IMR-90 (cell line): ENCODE results near the gene PRLR. TPM values are rescaled to one million over a fixed set of nuclear protein-coding genes. Genes with fewer than 3 reads are reported as not detected.

Experiments
- ATAC-seq: fragments of 200-7000 bp; cut with Tn5 transposase; 2 replicates; pipeline ENCODE4 v1.9.1; 2020; ENCODE audit warnings: low read depth, mild to moderate bottlenecking, moderate library complexity
- BruUV-seq: library from RNA; stranded (reverse); fragments of 400-500 nt; replicated peaks from 2 replicates; lab custom pipeline; 2021; lab: Mats Ljungman, UMichigan
- CTCF ChIA-PET: fragments of 300-600 bp; formaldehyde crosslinking; extraction: SDS; loops from one replicate; lab custom pipeline; 2021; ENCODE audit warnings: antibody characterized with exemption; lab: Yijun Ruan, JAX
- POLR2A ChIA-PET: fragments of 300-600 bp; sonication (Branson Sonifier 250); formaldehyde crosslinking; loops from one replicate; lab custom pipeline; 2022; ENCODE audit warnings: antibody characterized with exemption; ENCODE audit not compliant: unreplicated experiment; lab: Charles Lee
- DNase-seq: peaks from one replicate; pipeline ENCODE4 v3.0.0; 2013
- H2AFZ ChIP-seq: replicated peaks from 2 replicates; pipeline ENCODE3; 2013; ENCODE audit warnings: low read length, mild to moderate bottlenecking; ENCODE audit not compliant: poor library complexity
- H2AK5ac ChIP-seq: 2 replicates; pipeline ENCODE4 v1.6.1; 2013; ENCODE audit warnings: low read depth, low read length, inconsistent platforms
- H2AK9ac ChIP-seq: replicated peaks from 2 replicates; pipeline ENCODE3; 2013; ENCODE audit warnings: mild to moderate bottlenecking, low read depth, low read length, moderate library complexity; ENCODE audit not compliant: poor library complexity
- H2BK120ac ChIP-seq: 2 replicates; pipeline ENCODE4 v1.6.1; 2013; ENCODE audit warnings: low read depth, low read length, inconsistent platforms
- H2BK15ac ChIP-seq: 3 replicates; pipeline ENCODE4 v1.6.1; 2013; ENCODE audit warnings: low read depth, low read length, inconsistent platforms
- H2BK20ac ChIP-seq: 2 replicates; pipeline ENCODE4 v1.6.1; 2013; ENCODE audit warnings: low read depth, mild to moderate bottlenecking, inconsistent platforms, low read length, moderate library complexity
- H2BK5ac ChIP-seq: 2 replicates; pipeline ENCODE4 v1.6.1; 2013; ENCODE audit warnings: mild to moderate bottlenecking, low read depth, low read length, inconsistent platforms; ENCODE audit not compliant: poor library complexity, severe bottlenecking
- H3K14ac ChIP-seq: replicated peaks from 2 replicates; pipeline ENCODE4 v1.6.1; 2013; ENCODE audit warnings: low read depth, low read length, inconsistent platforms
- H3K18ac ChIP-seq: 2 replicates; pipeline ENCODE4 v1.6.1; 2013; ENCODE audit warnings: low read depth, low read length, control low read depth
- H3K23ac ChIP-seq: 2 replicates; pipeline ENCODE4 v1.6.1; 2013; ENCODE audit warnings: low read depth, low read length, inconsistent platforms
- H3K27ac ChIP-seq: 2 replicates; pipeline ENCODE4 v1.5.1; 2013; ENCODE audit warnings: mild to moderate bottlenecking, control low read depth, low read length; ENCODE audit not compliant: insufficient read depth
- H3K27me3 ChIP-seq: 2 replicates; pipeline ENCODE4 v1.6.1; 2013; ENCODE audit warnings: low read length; ENCODE audit not compliant: control insufficient read depth, insufficient read depth
- H3K36me3 ChIP-seq: 2 replicates; pipeline ENCODE4 v1.6.1; 2013; ENCODE audit warnings: low read length, mixed read lengths; ENCODE audit not compliant: control insufficient read depth, insufficient read depth
- H3K4ac ChIP-seq: 2 replicates; pipeline ENCODE4 v1.6.1; 2013; ENCODE audit warnings: low read depth, low read length, inconsistent platforms
- H3K4me1 ChIP-seq: 2 replicates; pipeline ENCODE4 v1.6.1; 2013; ENCODE audit warnings: low read length, mixed read lengths; ENCODE audit not compliant: control insufficient read depth, insufficient read depth
- H3K4me2 ChIP-seq: 2 replicates; pipeline ENCODE4 v1.6.1; 2013; ENCODE audit warnings: low read depth, mild to moderate bottlenecking, control low read depth, low read length, moderate library complexity
- H3K4me3 ChIP-seq: 2 replicates; pipeline ENCODE4 v1.5.1; 2013; ENCODE audit warnings: low read depth, mild to moderate bottlenecking, control low read depth, low read length, moderate library complexity; ENCODE audit not compliant: insufficient read depth
- H3K56ac ChIP-seq: 2 replicates; pipeline ENCODE4 v1.6.1; 2013; ENCODE audit warnings: low read length, inconsistent platforms; ENCODE audit not compliant: insufficient read depth; ENCODE audit errors: extremely low read depth
- H3K79me1 ChIP-seq, 2 experiments: 2 replicates each; pipeline ENCODE4 v1.6.1; 2013; ENCODE audit warnings: low read length in 2 of 2, inconsistent platforms in 1 of 2, low read depth in 1 of 2
- H3K9ac ChIP-seq: 2 replicates; pipeline ENCODE4 v1.6.1; 2013; ENCODE audit warnings: low read depth, low read length, control low read depth
- H3K9me1 ChIP-seq: 2 replicates; pipeline ENCODE4 v1.6.1; 2013; ENCODE audit warnings: low read length, inconsistent platforms; ENCODE audit not compliant: insufficient read depth
- H3K9me3 ChIP-seq: 2 replicates; pipeline ENCODE4 v1.6.1; 2013; ENCODE audit warnings: low read length; ENCODE audit not compliant: control insufficient read depth, insufficient read depth
- H4K20me1 ChIP-seq: 2 replicates; pipeline ENCODE4 v1.6.1; 2013; ENCODE audit warnings: low read length, inconsistent platforms; ENCODE audit not compliant: insufficient read depth
- H4K5ac ChIP-seq: 2 replicates; pipeline ENCODE4 v1.6.1; 2013; ENCODE audit warnings: mild to moderate bottlenecking, low read depth, low read length, control low read depth
- H4K8ac ChIP-seq, 2 experiments: 2 replicates each; pipeline ENCODE4 v1.6.1; 2013; ENCODE audit warnings: low read depth in 2 of 2, low read length in 2 of 2, control low read depth in 1 of 2, inconsistent platforms in 1 of 2
- H4K91ac ChIP-seq: 2 replicates; pipeline ENCODE4 v1.6.1; 2013; ENCODE audit warnings: low read depth, low read length, inconsistent platforms; ENCODE audit not compliant: insufficient read depth
- MAFK ChIP-seq: IDR thresholded peaks from 2 replicates; pipeline ENCODE4 v1.6.1; 2012; ENCODE audit warnings: low read depth, low read length, improper control_type of control experiment
- MAZ ChIP-seq: IDR thresholded peaks from 2 replicates; pipeline ENCODE4 v1.6.1; 2012; ENCODE audit warnings: low read depth, mild to moderate bottlenecking, low read length, improper control_type of control experiment, moderate library complexity, borderline replicate concordance
- POLR2A ChIP-seq: IDR thresholded peaks from 2 replicates; pipeline ENCODE4 v1.6.1; 2012; ENCODE audit warnings: mild to moderate bottlenecking, low read depth, low read length
- RAD21 ChIP-seq: IDR thresholded peaks from 2 replicates; pipeline ENCODE4 v1.6.1; 2012; ENCODE audit warnings: low read length, improper control_type of control experiment
- RCOR1 ChIP-seq: IDR thresholded peaks from 2 replicates; pipeline ENCODE4 v1.6.1; 2012; ENCODE audit warnings: mild to moderate bottlenecking, low read length, improper control_type of control experiment; ENCODE audit not compliant: insufficient replicate concordance
- RFX5 ChIP-seq: IDR thresholded peaks from 2 replicates; pipeline ENCODE4 v1.8.0; 2012; ENCODE audit warnings: low read depth, mild to moderate bottlenecking, low read length, moderate library complexity
- WGBS, 2 experiments: methylation state at CpG; one replicate each; pipeline versions ENCODE4 v1.1.5 to v1.1.7; 2013; ENCODE audit warnings: missing lambda C conversion rate in 2 of 2; ENCODE audit not compliant: insufficient read length in 1 of 2; ENCODE audit errors: extremely low coverage in 2 of 2; 5-methylcytosine and 5-hydroxymethylcytosine counted together
- dilution Hi-C: fragments of 300-500 bp; cut with HindIII; formaldehyde crosslinking; loops from one replicate; pipeline ENCODE4 v1.14.3; 2018; ENCODE audit warnings: low sequenced_read_pairs; ENCODE audit not compliant: unreplicated experiment
- in situ Hi-C: fragments of 300-500 bp; cut with MboI; formaldehyde crosslinking; loops from 3 replicates; pipeline ENCODE4 v1.14.3; 2019; ENCODE audit warnings: low sequenced_read_pairs, inconsistent platforms, mixed read lengths
- intact Hi-C: fragments of 100-400 bp; cut with micrococcal nuclease; formaldehyde crosslinking; loops from 2 replicates; pipeline ENCODE4 v1.10.0; 2022
- polyA plus RNA-seq, 3 experiments: library from polyadenylated mRNA; depleted of rRNA; stranded (reverse); fragments of >200 nt; gene quantifications; 2 replicates each; pipeline ENCODE4 v1.2.3, GENCODE V29; 2012; ENCODE audit warnings: low replicate concordance in 1 of 3
- total RNA-seq: library from RNA; depleted of rRNA; stranded (reverse); fragments of >200 nt; gene quantifications from 2 replicates; pipeline ENCODE4 v1.2.3, GENCODE V29; 2012
- TF ChIP-seq, protein P1 (sequence below): fragments of 150-350 bp; IDR thresholded peaks from 2 replicates; pipeline ENCODE4 v1.6.1; 2017; ENCODE audit warnings: mild to moderate bottlenecking, antibody characterized with exemption, low read length, low read depth
- TF ChIP-seq, protein P2 (sequence below): conservative IDR thresholded peaks from 2 replicates; pipeline ENCODE4 v1.5.1; 2012; ENCODE audit warnings: mild to moderate bottlenecking, low read depth, low read length, improper control_type of control experiment
- TF ChIP-seq, protein P3 (sequence below): fragments of 150-350 bp; IDR thresholded peaks from 2 replicates; pipeline ENCODE4 v1.6.1; 2016; ENCODE audit warnings: low read depth, mild to moderate bottlenecking, low read length, moderate library complexity, borderline replicate concordance

PRLR gene
- total and polyA plus RNA-seq, 2 of the 4 experiments (the other 2 are of a cell fraction): 0.24 to 0.54 TPM

DNA sequence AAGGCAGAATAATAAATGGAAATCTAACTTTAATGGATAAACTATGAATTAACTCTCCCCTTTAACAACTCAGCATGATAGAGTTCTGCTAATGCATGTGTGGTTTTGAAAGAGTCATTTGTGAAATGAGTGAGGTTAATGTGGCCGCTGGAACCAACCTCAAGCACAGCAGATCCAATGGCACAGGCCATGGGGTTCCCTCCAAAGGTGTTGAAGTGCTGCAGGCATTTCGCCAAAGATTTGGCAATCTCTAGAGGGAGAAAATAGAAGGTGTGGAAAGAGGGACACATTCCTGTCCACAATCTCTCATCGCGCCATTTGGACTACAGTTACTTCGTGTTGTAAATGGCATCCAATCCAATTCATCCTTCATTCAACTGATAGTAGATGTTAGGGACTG is 217.5 kb downstream of the PRLR start:
- intact Hi-C loops (no loop called here), dilution Hi-C loops (no loop called here), in situ Hi-C loops (no loop called here)
- no peak overlapping the region for H3K14ac ChIP-seq
- H3K27me3 ChIP-seq: no peaks in the 10 kb centered on the region
- ChIA-PET POLR2A (no interaction called here), CTCF (no interaction called here)
- H3K4ac ChIP-seq: no peak overlapping the region
- H2AK9ac ChIP-seq: no peak overlapping the region
- no peak overlapping the region for H4K91ac ChIP-seq
- H3K36me3 ChIP-seq: no peaks in the 10 kb centered on the region
- H4K5ac ChIP-seq: no peak overlapping the region
- no peak overlapping the region for H3K56ac ChIP-seq
- TF ChIP-seq RCOR1 (no peak), RAD21 (no peak), MAZ (no peak), POLR2A (no peak), RFX5 (no peak), MAFK (no peak)
- TF ChIP-seq, protein P1, sequence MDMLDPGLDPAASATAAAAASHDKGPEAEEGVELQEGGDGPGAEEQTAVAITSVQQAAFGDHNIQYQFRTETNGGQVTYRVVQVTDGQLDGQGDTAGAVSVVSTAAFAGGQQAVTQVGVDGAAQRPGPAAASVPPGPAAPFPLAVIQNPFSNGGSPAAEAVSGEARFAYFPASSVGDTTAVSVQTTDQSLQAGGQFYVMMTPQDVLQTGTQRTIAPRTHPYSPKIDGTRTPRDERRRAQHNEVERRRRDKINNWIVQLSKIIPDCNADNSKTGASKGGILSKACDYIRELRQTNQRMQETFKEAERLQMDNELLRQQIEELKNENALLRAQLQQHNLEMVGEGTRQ: no peak
- TF ChIP-seq, protein P2, sequence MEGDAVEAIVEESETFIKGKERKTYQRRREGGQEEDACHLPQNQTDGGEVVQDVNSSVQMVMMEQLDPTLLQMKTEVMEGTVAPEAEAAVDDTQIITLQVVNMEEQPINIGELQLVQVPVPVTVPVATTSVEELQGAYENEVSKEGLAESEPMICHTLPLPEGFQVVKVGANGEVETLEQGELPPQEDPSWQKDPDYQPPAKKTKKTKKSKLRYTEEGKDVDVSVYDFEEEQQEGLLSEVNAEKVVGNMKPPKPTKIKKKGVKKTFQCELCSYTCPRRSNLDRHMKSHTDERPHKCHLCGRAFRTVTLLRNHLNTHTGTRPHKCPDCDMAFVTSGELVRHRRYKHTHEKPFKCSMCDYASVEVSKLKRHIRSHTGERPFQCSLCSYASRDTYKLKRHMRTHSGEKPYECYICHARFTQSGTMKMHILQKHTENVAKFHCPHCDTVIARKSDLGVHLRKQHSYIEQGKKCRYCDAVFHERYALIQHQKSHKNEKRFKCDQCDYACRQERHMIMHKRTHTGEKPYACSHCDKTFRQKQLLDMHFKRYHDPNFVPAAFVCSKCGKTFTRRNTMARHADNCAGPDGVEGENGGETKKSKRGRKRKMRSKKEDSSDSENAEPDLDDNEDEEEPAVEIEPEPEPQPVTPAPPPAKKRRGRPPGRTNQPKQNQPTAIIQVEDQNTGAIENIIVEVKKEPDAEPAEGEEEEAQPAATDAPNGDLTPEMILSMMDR: no peak
- TF ChIP-seq, protein P3, sequence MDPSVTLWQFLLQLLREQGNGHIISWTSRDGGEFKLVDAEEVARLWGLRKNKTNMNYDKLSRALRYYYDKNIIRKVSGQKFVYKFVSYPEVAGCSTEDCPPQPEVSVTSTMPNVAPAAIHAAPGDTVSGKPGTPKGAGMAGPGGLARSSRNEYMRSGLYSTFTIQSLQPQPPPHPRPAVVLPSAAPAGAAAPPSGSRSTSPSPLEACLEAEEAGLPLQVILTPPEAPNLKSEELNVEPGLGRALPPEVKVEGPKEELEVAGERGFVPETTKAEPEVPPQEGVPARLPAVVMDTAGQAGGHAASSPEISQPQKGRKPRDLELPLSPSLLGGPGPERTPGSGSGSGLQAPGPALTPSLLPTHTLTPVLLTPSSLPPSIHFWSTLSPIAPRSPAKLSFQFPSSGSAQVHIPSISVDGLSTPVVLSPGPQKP: no peak
- no TSS peak for BruUV-seq
- H3K4me3 ChIP-seq: no peak overlapping the region
- WGBS, 2 experiments: no CpG with 5 or more reads among the region's 5 CpGs
- no peak overlapping the region for H3K27ac ChIP-seq
- no peak overlapping the region for H2AK5ac ChIP-seq
- H3K9me1 ChIP-seq: no peaks in the 10 kb centered on the region
- no peak overlapping the region for H3K18ac ChIP-seq
- no peak overlapping the region for H2BK5ac ChIP-seq
- H3K4me1 ChIP-seq: peaks cover 13% of the 10 kb centered on the region
- H4K20me1 ChIP-seq: no peaks in the 10 kb centered on the region
- no peak overlapping the region for H3K9ac ChIP-seq
- no peak overlapping the region for H4K8ac ChIP-seq
- H3K4me2 ChIP-seq: no peak overlapping the region
- no peak overlapping the region for H2BK15ac ChIP-seq
- H2BK120ac ChIP-seq: no peak overlapping the region
- no peak overlapping the region for H2AFZ ChIP-seq
- H3K79me1 ChIP-seq: no peaks in the 10 kb centered on the region
- H3K9me3 ChIP-seq: no peaks in the 10 kb centered on the region
- H2BK20ac ChIP-seq: no peak overlapping the region
- ATAC-seq (no peak), DNase-seq (no peak)
- no peak overlapping the region for H3K23ac ChIP-seq
